ENCODE measurements around the gene SUPT3H. TPM values are rescaled to one million over a fixed set of nuclear protein-coding genes. Genes with fewer than 3 reads are reported as not detected.
"Not testable (repeated sequence)": the region's sequence is repeated elsewhere in the genome, so short reads cannot be mapped to it uniquely, and the experiment has no call there.

The SUPT3H gene
- total RNA-seq, 2 donors from 2014 or later, result 5.3 to 9.6 TPM

DNA sequence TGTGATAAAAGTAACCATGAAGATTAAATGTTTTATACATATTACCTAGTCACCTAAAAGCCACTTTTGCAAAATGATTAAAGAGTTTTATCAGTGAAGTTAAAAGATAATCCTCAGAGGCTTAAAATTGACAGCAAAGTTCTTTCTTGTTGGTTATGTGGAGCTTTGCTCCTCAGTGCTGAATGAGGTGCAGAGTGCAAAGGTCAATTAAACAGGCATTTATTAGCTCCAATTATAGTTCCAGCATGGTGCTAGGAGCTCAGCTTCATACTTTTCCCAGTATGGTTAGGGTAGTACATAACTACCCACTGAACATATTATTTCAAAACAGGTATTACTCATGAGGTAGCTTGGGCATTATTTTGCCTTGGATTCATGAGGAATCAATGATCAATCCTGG, 463.6 kb downstream of the SUPT3H start:
- Mint-ChIP-seq H3K4me1 (ENCODE audit: low read depth in 2 of 2) (no peaks in the 10 kb centered on the region), H3K36me3 (no peaks in the 10 kb centered on the region), H3K27ac (no peak overlapping the region), H3K4me3 (no peak overlapping the region), H3K9me3 (no peaks in the 10 kb centered on the region), H3K27me3 (no peaks in the 10 kb centered on the region)
- no peak for DNase-seq (ENCODE audit: low spot score)
- no peak for ATAC-seq

DNA sequence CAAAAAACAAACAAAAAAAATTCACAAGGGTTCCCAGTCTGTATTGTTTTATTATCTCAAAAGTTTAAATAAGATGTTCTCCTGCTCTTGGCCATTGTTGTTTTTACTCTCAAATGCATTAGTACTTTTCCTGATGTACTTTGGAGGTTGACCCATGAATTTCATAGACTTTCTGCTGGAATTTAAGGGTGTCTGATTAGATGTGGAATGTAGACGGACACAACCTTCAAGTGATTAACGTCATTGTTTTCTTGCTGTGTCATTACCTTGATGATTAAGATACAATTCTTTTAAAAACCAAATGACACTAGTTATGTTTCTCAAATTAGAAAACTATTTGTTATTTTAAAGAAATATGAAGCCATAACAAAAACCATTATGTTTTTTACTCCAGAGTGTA, 471.0 kb downstream of the SUPT3H start:
- no peak for DNase-seq (ENCODE audit: low spot score)
- H3K4me1 Mint-ChIP-seq (ENCODE audit: low read depth in 2 of 2), result peaks cover 2 to 11% of the 10 kb centered on the region in 2 donors

DNA sequence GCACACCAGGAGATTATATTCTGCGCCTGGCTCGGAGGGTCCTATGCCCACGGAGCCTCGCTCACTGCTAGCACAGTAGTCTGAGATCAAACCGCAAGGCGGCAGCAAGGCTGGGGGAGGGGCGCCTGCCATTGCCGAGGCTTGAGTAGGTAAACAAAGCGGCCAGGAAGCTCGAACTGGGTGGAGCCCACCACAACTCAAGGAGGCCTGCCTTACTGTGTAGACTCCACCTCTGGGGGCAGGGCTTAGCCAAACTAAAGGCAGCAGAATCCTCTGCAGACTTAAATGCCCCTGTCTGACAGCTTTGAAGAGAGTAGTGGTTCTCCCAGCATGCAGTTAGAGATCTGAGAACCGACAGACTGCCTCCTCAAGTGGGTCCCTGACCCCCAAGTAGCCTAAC, 477.4 kb downstream of the SUPT3H start:
- H3K9me3 Mint-ChIP-seq; H3K27me3 Mint-ChIP-seq; DNase-seq (ENCODE audit: low spot score); H3K27ac Mint-ChIP-seq; H3K4me3 Mint-ChIP-seq; H3K36me3 Mint-ChIP-seq; ATAC-seq: not testable (repeated sequence)
- H3K4me1 Mint-ChIP-seq (ENCODE audit: low read depth in 2 of 2), result peaks cover 5 to 11% of the 10 kb centered on the region in 2 donors

More for the DNA sequence above, 471.0 kb downstream of the SUPT3H start:
- no peaks in the 10 kb centered on the region for H3K27me3 Mint-ChIP-seq
- no peak for ATAC-seq
- no peaks in the 10 kb centered on the region for H3K9me3 Mint-ChIP-seq
- no peak overlapping the region for H3K4me3 Mint-ChIP-seq
- no peak overlapping the region for H3K27ac Mint-ChIP-seq
- H3K36me3 Mint-ChIP-seq, result peaks cover 4% of the 10 kb centered on the region

DNA sequence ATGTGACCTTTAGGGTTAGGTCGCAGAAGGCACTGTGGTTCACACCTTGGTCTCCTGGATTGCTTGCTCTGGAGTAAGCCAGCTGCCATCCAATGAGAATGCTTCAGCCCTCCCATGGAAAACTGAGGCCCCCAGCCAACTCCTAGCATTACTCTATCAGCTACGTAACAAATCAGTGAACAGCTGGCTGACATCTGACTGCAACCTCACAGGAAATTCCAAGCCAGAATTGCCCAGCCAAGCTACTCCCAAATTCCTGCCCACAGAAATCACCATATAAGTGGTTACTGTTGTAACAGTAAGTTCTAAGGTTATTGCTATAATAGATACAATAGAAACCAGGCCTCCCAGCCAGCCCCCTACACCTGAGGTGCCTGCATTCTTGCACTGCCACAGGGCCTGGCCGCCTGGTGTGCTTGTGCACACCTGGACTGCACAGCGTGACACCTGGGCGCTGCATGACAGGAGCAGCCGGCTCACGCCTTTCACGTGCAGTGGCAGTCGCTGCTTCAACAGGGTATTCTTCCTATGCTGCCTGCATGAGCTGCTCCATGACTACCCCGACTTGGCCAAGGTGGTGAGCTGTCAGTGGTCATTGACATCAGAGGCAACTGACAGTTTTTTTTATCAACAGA, 479.3 kb downstream of the SUPT3H start:
- H3K4me1 Mint-ChIP-seq (ENCODE audit: low read depth in 2 of 2), result peaks cover 5 to 11% of the 10 kb centered on the region in 2 donors
- H3K36me3 Mint-ChIP-seq, result no peaks in the 10 kb centered on the region
- no peak for DNase-seq (ENCODE audit: low spot score)
- no peaks in the 10 kb centered on the region for H3K27me3 Mint-ChIP-seq
- H3K9me3 Mint-ChIP-seq, result peaks cover 3% of the 10 kb centered on the region
- no peak overlapping the region for H3K27ac Mint-ChIP-seq
- H3K4me3 Mint-ChIP-seq, result no peak overlapping the region
- no peak for ATAC-seq

DNA sequence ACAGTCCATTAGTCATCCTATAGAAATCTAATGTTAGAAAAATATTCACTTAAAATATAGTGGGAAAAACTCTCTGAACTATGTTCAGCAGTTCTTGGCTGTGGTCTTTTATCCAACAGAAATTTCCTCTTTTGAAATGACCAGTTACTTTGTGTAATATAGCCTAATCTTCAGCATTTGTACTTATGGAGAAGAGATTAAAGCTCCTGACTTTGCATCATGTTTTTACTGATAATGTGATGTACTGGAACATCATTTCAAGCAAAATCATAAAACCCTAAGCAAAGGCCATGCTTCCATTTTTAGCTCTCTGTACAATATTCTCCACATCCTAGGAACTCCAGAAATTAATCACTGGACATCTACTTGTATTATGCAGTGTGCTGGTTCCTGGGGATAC, 480.4 kb downstream of the SUPT3H start:
- DNase-seq (ENCODE audit: low spot score) (no peak), ATAC-seq (no peak)
- Mint-ChIP-seq H3K27ac (no peak overlapping the region), H3K9me3 (peaks cover 3% of the 10 kb centered on the region), H3K4me1 (ENCODE audit: low read depth in 2 of 2) (peaks cover 3 to 4% of the 10 kb centered on the region in 2 donors), H3K27me3 (no peaks in the 10 kb centered on the region), H3K4me3 (no peak overlapping the region), H3K36me3 (no peaks in the 10 kb centered on the region)

DNA sequence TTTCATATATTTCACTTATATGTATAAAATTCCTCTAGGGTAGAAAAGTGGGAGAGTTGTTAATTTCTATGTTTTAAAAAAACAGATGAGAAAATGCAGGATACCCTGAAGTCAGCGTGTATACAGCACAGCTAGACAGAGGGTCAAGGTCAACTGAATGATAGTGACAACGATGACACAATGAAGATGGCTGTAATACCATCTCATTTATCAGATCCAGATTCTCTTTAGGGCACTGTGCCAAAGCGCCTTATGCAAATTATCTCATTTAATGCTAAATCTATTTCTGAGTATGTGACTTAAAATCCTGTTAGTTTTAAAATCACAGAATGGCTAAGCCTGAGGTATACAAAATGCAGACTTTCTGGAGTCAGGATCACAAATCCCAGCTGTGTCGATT, 481.0 kb downstream of the SUPT3H start:
- Mint-ChIP-seq H3K27me3 (no peaks in the 10 kb centered on the region), H3K4me3 (no peak overlapping the region), H3K9me3 (peaks cover 3% of the 10 kb centered on the region), H3K36me3 (no peaks in the 10 kb centered on the region), H3K27ac (no peak overlapping the region), H3K4me1 (ENCODE audit: low read depth in 2 of 2) (peaks cover 0 to 3% of the 10 kb centered on the region in 2 donors)
- no peak for DNase-seq (ENCODE audit: low spot score)
- ATAC-seq, result no peak

DNA sequence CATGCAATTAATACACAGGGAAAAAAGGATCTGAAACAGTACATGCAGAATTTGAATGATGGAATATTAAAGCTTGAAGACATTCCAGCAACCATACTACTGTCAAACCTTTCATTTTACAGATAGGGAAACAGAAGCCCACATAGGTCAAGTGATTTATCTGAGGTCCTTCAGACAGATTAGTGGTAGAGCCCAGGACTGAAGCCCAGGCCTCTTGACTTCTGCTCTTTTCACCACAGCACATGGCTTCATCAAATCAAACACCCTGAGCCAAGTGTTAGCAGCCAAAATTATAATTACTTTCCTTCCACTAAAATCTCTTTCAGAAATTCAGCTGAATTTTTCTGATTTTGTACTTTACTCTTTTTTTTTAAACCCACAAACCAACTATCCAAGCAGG, 485.2 kb downstream of the SUPT3H start:
- Mint-ChIP-seq H3K9me3 (no peaks in the 10 kb centered on the region), H3K4me3 (no peak overlapping the region), H3K27ac (no peak overlapping the region), H3K4me1 (ENCODE audit: low read depth in 2 of 2) (no peaks in the 10 kb centered on the region), H3K27me3 (no peaks in the 10 kb centered on the region), H3K36me3 (no peaks in the 10 kb centered on the region)
- ATAC-seq (no peak), DNase-seq (ENCODE audit: low spot score) (no peak)

DNA sequence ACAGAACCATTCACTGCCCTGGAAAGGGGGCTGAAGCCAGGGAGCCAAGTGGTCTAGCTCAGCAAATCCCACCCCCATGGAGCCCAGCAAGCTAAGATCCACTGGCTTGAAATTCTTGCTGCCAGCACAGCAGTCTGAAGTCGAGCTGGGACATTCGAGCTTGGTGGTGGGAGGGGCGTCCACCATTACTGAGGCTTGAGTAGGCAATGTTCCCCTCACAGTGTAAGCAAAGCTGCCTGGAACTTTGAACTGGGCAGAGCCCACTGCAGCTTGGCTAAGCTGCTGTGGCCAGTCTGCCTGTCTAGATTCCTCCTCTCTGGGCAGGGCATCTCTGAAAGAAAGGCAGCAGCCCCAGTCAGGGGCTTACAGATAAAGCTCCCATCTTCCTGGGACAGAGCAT, 498.7 kb downstream of the SUPT3H start:
- Mint-ChIP-seq H3K36me3 (peaks cover 29% of the 10 kb centered on the region), H3K9me3 (peaks cover 14% of the 10 kb centered on the region)
- H3K27me3 Mint-ChIP-seq; H3K4me1 Mint-ChIP-seq (ENCODE audit: low read depth in 2 of 2); H3K27ac Mint-ChIP-seq; ATAC-seq; H3K4me3 Mint-ChIP-seq; DNase-seq (ENCODE audit: low spot score): not testable (repeated sequence)

DNA sequence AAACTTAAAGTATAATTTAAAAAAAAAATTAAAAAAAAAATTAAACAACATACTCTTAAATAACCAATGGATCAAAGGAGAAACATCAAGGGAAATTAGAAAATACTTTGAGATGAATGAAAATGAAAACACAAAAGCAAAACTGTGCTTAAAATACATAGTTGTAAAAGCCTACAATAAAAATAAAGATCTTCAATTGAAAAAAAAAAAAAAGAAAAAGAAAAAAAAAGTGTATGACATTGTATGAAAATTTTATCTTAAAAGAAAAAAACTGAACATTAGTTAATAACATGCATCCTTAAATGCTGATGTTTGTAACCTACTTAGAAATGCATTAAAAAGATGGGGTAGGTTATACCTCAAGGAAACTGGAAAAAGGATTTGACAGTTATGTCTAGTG, 501.1 kb downstream of the SUPT3H start:
- H3K27me3 Mint-ChIP-seq; H3K27ac Mint-ChIP-seq; H3K9me3 Mint-ChIP-seq; DNase-seq (ENCODE audit: low spot score); ATAC-seq; H3K4me1 Mint-ChIP-seq (ENCODE audit: low read depth in 2 of 2); H3K4me3 Mint-ChIP-seq: not testable (repeated sequence)
- H3K36me3 Mint-ChIP-seq, result peaks cover 22% of the 10 kb centered on the region

DNA sequence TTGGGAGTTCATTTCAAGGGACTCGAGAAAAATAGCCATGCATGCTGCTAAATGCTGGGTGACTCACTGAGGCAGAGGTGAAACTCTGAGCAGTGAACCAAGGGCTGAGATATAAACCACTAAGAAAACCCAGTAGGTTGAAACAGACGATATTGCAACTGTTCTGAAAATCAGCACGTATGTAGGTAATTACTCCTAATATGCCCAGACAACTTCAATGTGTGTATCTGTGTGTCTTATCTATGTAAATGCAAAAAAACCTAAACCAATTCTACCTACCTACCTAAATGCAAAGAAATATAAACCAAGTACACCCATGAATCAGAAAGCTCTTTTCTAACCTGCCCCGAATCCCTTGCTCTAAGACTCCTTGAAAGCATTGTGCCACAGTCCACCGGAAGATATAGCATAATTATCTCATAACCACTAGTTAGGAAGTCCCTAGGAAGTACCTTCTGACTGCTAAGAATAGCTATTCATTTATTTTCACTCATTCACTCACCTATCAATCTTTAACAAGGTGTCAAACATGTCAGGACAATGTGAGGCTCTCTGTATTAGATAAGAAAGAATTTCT, 508.3 kb downstream of the SUPT3H start:
- H3K27me3 Mint-ChIP-seq, result no peaks in the 10 kb centered on the region
- DNase-seq (ENCODE audit: low spot score), result no peak

DNA sequence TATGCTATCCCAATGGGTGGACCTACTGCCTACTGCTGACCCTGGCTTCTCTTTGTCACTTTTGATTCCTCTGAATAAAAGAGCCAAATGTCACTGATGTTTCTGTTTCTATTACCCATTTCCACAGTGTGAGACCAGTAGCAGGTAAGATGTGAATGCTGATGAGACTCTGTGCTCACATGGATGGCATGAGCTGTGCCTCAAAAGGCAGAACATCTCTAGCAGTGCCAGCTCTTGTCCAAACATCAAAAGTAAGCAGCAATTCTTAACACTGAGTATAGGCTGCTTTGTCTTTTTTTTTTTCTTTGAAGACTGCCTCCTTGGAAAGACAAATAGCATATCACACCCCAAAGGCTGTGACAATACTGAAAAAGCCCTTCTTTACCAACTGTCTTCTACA, 508.8 kb downstream of the SUPT3H start:
- Mint-ChIP-seq H3K27me3 (no peaks in the 10 kb centered on the region), H3K27ac (no peak overlapping the region), H3K4me3 (no peak overlapping the region), H3K4me1 (ENCODE audit: low read depth in 2 of 2) (peaks cover 10 to 11% of the 10 kb centered on the region in 2 donors), H3K36me3 (peaks cover 10% of the 10 kb centered on the region), H3K9me3 (peaks cover 11% of the 10 kb centered on the region)
- no peak for DNase-seq (ENCODE audit: low spot score)
- no peak for ATAC-seq

More for the DNA sequence above, 508.3 kb downstream of the SUPT3H start:
- H3K9me3 Mint-ChIP-seq, result peaks cover 11% of the 10 kb centered on the region
- no peak for ATAC-seq
- no peak overlapping the region for H3K27ac Mint-ChIP-seq
- H3K4me3 Mint-ChIP-seq, result no peak overlapping the region
- H3K36me3 Mint-ChIP-seq, result peaks cover 10% of the 10 kb centered on the region
- peaks cover 10 to 11% of the 10 kb centered on the region in 2 donors for H3K4me1 Mint-ChIP-seq (ENCODE audit: low read depth in 2 of 2)

DNA sequence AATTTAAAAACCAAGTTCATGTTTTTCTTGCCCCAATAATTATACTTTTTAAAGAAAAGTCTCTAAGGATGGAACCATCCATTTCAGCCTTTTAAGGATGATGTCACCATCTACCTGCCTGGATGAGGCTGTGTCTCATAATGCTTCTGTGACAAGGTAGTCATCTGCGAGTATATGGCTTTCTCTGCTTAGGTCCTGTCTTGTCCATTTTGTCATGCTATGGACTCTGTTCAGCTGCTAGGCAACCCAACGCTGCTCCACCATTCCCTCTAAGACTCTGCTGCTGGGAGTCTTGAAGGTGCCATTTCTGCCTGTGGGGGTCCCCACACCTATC, 509.4 kb downstream of the SUPT3H start:
- Mint-ChIP-seq H3K4me3 (no peak overlapping the region), H3K36me3 (peaks cover 14% of the 10 kb centered on the region), H3K27ac (no peak overlapping the region), H3K27me3 (no peaks in the 10 kb centered on the region), H3K9me3 (peaks cover 12% of the 10 kb centered on the region), H3K4me1 (ENCODE audit: low read depth in 2 of 2) (peaks cover 10 to 11% of the 10 kb centered on the region in 2 donors)
- no peak for ATAC-seq
- DNase-seq (ENCODE audit: low spot score), result no peak

DNA sequence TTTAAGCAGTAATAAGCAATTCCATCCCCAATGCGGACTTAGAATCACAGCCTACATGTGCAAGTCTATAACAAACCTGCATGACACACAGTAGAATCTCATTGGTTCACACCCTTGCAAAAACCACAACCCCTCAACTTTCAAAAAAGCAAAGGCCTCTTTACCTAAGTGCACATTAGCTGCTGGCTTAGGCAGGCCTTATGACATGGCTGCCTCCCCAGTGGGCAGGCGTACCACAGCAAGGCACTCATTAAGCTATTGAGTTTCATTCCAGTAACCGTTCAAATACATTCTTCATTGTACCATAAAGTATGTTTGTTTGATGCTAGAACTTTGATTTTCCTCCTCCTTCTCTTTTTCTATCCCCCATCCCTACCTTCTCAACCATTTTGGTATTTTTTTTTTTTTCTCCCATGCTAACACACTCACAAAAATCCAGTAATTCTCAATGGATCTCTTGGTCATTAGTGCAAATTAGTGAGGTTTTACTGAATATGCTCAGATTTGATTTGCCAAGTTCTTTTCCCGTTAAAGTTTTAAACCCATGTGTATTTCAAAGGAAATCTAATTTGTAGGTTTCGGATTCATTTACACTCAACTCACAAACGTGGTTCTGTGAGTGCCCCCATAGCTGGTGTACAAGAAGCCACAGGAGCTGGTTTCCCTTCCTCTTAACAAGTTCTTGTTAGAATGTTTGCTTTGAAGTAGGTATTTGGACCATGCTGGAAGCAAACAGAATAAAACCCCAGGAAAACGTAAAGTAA, 510.0 kb downstream of the SUPT3H start:
- Mint-ChIP-seq H3K4me3 (no peak overlapping the region), H3K36me3 (peaks cover 17% of the 10 kb centered on the region), H3K27ac (no peak overlapping the region), H3K9me3 (peaks cover 15% of the 10 kb centered on the region), H3K27me3 (no peaks in the 10 kb centered on the region), H3K4me1 (ENCODE audit: low read depth in 2 of 2) (peaks cover 10 to 11% of the 10 kb centered on the region in 2 donors)
- DNase-seq (ENCODE audit: low spot score) (no peak), ATAC-seq (no peak)

DNA sequence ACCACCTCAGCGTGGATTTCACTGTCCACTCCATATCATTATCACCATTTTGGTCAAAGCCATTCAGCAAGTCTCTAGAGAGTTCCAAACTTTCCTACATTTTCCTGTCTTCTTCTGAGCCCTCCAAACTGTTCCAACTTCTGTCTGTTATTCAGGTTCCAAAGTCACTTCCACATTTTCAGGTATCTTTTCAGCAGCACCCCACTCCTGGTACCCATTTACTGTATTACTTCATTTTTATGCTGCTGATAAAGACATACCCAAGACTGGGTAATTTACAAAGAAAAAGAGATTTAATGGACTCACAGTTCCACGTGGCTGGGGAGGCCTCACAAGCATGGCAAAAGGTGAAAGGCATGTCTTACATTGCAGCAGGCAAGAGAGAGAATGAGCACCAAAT, 512.5 kb downstream of the SUPT3H start:
- not testable (repeated sequence) for H3K27ac Mint-ChIP-seq; DNase-seq (ENCODE audit: low spot score); ATAC-seq; H3K27me3 Mint-ChIP-seq; H3K4me3 Mint-ChIP-seq
- Mint-ChIP-seq H3K4me1 (ENCODE audit: low read depth in 2 of 2) (peaks cover 10 to 11% of the 10 kb centered on the region in 2 donors), H3K36me3 (peaks cover 17% of the 10 kb centered on the region), H3K9me3 (peaks cover 15% of the 10 kb centered on the region)
